GM20431 (cell line): ENCODE measurements around the gene CDYL.

Experiments used
- in situ Hi-C: fragments of 300-500 bp; cut with MseI, MboI; formaldehyde crosslinking; loops from one replicate; pipeline ENCODE4 v1.15.0; 2020; ENCODE audit warnings: low sequenced_read_pairs; ENCODE audit not compliant: unreplicated experiment

Gene CDYL

DNA sequence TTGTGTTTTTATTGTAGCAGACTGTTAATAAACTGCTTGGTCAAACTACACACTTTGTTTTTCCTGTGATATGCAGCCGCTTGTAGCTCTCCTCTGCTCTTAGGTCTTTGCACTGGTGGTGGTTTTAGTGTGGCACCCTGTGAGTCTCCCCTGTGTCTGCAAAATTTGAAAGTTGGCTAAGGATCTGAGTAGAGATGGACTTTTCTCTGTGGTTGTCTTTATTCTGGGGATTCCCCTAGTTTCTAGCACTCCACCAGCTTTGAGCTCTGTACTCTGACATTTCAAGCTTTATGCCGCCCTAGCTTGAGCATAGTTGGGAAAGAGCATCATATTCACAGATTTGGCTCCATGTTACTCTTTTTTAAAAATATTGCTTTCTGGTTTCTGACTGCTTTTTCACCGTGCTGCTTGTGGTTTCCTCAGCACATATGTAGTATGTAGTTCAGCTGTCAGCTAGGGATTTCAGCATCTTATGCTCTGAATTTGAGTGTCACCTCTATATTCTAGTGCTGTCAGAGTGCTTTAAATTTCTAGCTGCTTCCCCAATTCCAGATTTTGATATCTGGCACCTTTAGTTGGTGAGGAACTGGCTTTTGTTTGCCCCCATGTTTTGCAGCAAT, 25.4 kb downstream of the CDYL start:
- in situ Hi-C loops = no loop called here

DNA sequence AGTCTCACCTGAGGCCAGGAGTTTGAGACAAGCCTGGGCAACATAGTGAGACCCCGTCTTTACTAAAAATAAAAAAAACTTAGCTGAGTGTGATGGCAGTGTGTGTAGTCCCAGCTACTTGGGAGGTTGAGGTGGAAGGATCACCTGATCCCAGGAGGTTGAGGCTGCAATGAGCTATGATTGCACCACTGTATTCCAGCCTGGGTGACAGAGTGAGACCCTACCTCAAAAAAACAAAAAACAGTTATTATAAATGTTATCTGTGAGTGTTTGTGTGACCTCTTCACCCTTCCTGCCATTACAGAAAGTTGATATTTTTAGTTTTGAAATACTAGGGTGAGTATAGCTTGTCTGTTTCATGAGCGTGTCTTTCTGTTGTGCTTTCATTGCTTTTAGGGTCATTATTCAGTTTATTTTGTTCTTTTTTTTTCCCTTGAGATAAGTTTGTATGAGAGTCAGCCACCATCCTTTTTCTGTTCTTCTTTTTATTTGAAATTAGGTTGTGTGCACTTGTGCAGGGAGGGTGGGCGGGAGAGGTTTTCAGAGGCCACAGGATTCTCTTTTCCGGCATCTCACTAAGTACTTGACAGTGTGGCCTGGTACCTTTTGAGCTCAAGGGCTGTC, 26.2 kb downstream of the CDYL start:
- in situ Hi-C loops = no loop called here

DNA sequence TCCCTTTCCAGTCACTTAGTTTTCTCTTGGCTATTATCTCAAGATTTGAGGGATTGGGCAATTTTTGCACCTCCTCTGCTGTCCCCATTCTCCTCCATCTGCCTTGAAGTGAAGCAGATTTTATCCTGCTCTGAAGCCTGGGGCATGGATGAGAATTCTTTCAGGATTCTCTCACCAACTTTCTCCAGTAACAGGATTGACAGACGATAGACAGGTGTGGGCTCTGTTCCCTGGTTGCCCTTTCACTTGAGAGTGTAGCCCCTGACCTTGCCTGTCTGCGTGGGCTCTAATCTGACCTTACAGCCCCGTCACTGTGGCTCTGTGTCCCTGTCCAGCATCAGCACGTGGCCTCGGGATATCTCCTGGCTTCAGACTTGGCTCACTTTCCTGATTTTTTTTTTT, 27.1 kb downstream of the CDYL start:
- in situ Hi-C loops = no loop called here

DNA sequence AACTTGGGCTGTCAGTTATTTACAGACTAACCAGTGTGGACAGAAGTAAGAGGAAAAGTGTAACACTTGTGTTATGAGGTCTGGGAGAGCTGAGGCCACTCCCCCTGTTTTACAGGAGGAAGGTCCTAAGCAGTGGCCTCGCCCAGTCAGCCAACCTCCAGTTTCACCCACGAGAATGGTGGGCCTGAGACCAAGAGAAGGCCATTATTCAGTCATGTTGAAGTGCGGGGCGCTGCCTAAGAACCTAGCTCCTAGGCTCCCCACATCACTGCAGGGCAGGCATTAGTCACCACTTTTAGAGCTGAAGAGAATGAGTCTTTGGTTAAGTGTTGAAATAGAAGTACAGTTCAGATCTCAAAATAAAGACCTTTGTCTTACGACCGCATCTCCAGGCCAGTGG, 27.9 kb downstream of the CDYL start:
- in situ Hi-C loops = no loop called here

DNA sequence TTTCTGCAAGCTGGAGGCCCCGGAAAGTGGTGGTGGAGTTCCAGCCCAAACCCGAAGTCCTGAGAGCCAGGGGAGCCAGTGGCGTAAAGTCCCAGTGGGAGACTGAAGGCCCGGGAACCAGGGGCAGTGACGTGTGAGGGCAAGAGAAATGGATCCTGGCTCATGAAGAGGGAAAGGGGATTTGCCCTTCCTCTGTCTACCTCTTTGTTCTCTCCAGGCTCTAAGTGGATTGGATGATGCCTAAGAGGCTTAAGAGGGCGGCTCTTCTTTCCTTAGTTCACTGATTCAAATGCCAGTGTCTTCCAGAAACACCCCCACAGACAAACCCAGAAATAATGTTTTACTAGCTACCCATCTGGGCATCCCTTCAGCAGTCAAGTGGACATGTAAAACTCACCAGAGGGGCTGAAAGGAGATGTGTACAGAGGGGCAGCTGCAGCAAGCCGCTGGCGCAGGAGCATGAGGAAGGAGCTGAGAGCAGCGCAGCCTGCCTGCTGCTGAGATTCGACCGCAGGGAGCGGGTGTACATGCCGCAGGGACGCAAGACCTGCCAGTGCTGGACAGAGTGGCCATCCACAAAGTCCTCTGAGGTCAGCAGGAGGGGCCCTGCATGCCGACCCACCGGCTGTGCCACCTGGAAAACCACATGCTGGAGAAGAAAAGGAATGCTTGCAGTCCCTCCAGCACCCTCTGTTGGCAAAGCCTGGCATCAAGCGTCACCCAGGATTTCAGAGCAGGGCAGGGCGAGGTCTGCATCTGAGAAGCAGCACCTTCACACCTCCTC, 29.5 kb downstream of the CDYL start:
- in situ Hi-C loops = no loop called here

DNA sequence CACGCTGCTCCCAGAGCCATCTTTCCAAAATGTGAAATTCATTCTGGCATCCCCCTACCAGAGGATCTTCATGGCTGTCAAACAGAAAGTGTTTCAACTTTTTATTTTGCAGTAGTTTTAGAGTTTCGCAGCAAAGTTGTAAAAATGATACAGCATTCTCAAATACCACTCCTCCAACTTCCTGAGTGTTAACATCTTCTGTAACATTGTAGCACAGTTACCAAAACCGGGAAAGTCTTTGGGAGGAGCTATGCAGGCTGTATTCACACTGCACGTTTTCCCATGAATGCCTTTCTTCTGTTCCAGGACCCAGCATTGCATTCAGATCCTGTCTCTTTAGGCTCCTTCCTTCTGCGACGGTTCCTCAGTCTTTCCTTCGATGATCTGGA, 30.1 kb downstream of the CDYL start:
- in situ Hi-C loops = no loop called here

DNA sequence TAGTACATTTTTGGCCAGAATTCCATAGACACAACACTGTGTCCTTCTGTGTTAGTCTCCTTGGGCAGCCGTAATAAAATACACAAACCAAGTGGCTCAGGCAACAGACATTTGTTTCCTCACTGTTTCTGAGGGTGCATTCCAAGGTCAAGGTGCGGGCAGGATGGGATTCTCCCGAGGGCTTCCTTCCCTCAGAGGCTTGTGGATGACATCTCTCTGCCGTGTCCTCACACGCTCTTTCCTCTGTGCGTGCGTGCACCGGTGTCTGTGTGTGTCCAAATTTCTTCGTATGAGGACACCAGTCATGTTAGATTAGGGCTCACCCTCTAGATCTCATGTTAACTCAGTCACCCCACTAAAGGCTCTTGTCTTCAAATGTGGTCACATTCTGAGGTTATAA, 30.6 kb downstream of the CDYL start:
- in situ Hi-C loops = no loop called here

DNA sequence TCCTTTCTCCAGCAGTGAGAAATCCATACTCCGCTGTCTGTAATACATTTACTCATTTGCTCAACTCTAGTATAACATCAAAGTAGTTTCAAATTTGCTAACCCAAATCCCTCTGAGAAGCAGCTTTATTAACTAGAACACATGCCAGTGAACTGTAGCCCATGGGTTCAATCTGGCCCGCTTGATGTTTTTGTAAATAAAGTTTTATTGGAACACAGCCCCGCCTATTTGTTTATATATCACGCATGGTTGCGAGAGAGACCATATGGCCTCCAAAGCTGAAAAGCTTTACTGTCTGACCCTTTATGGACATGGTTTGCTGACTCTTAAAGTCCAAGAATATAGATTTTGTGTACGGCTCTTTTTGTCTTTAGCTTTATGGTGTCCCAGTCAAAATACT, 32.2 kb downstream of the CDYL start:
- in situ Hi-C loops = no loop called here

DNA sequence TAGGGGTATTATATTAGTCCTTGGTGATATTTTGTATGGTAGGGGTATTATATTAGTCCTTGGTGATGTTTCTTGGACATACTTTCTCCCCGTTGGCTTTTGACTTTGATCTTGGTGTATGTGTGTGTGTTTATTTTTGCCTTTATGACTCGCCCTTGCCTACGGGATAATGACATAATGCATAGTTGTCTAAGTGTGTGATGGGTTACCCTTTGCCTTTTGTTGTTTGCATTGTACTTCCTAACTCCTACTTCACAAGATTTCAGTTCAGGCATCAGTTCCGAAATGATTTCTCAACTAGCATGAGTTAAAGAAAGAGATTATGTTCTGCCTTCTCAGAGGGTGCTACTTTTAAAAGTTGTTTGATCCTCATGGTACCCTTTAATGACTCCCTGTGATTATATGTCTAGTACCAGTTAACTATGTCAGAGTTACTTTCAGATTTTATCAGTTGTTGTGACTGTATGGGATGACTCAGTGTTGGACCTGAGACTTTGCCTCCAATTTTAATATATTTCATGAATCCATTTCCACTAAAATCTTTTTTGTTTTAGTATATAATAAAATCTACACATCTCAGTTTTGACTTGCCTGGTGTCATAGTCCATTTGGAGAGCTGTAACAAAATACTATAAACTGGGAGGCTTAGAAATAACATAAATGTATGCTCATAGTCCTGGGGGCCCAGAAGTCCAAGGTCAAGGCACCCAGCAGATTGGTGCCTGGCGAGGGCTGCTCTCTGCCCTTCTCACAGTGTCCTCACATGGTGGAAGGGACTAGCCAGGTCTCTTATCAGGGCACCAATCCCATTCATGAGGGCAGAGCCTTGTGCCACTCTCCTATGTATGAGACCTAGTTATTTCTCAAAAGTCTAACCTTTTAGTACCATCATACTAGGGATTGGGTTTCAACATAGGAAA, 34.1 kb downstream of the CDYL start:
- in situ Hi-C loops = no loop called here

DNA sequence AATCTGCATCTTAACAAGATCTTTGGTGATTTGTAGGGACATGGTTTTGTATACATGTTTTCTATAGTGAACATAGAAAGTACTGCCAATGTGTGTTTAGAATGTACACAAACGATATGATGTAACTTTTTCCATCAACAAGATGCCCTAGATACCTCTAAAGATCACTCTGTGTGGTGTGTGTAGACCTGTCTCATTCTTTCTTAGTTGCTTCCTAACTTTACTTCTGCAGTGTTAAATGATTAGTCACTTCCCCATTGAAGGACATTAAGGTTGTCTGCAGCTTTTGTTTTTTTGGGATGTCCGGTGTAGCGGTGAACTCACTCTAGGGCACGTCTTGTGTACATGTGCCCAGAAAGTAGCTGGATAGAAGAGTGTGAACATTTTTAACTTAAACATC, 35.9 kb downstream of the CDYL start:
- in situ Hi-C loops = no loop called here

DNA sequence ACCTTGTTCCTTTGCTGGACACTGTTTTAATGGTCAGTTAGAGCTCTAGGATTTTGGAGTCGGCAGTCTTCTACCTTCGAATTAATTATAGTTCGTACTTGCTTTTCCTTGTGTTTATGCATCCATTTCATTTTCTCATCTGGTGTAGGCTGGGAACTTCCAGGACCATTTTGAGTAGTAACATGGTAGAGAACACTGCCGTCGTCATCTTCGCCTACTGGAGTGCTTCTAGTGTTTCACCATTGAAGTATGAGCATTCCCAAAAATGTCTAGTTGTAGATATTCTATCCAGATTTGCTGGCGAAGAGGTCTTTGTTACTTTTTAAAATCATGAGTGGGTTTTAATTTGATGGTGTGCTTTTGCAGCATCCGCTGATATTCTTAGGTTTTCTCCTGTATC, 36.9 kb downstream of the CDYL start:
- in situ Hi-C loops = no loop called here

DNA sequence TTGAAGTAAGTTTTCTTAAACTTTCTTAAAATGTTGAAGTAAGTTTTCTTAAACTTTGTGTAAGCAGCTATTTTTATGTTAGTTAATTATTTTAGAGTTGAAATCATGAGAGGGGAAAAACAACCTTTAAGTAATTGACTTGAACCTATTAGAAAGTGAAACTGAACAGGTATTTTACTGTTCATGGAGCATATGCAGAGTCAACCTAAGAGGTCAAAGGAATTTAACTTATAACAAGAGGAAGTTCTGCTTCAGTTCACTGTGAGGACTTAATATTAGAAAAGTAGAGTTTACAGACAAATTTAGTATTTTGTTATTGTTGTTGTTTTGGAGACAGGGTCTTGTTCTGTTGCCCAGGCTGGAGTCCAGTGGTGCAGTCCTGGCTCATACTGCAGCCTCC, 38.0 kb downstream of the CDYL start:
- in situ Hi-C loops = no loop called here

DNA sequence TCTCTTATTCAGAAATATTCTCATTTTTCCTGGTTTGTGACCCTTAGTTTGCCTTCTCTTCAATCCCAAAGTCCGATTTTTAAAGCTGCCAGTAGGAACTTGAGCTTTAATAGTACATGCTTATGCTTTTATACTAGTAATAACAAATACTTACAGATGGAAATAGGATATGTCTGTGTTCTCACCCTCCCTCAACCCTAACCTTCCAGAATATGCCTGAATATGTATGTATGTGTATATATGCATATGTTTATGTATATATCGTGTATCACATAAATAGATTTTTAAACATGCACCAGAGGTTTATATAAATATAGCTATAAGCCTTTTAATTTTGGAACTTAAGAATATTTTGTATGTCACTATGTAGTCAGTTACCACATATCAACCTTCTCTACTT, 38.8 kb downstream of the CDYL start:
- in situ Hi-C loops = no loop called here

DNA sequence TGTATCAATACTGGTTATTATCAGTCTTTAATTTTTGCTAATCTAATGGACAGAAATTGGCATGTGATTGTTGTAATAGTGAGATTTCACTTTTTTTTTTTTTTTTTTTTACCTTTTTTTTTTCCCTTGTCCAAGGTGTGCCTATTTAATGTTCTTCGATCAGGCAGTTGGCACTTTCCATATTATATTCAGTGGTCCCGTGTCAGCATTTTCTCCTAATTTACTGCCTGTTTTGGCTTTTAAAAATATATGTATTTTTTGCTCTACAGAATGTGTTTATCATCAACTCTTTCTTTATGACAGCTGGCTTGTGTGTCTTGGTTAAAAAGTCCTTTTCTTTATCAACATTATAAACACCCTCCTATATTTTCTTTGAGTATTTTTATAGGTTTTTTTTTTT, 39.4 kb downstream of the CDYL start:
- in situ Hi-C loops = no loop called here

DNA sequence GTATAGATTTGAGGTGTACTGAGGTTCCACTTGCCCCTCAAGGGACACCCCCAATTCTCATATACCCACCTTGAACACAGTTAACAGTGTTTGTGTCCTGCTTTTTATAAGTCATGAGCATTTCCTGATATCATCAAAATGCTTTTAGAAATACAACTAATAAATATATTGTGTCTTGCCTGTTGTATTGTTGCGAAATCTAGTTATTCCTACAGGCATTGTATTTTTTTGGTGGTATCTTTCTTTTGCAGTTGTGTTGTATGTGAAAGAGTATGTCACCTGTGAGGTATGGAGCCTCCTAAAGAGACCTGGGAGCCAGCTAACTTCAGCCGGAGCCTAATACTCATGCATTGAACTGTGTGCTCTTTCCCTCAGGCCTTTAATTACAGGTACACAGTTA, 40.7 kb downstream of the CDYL start:
- in situ Hi-C loops = no loop called here

DNA sequence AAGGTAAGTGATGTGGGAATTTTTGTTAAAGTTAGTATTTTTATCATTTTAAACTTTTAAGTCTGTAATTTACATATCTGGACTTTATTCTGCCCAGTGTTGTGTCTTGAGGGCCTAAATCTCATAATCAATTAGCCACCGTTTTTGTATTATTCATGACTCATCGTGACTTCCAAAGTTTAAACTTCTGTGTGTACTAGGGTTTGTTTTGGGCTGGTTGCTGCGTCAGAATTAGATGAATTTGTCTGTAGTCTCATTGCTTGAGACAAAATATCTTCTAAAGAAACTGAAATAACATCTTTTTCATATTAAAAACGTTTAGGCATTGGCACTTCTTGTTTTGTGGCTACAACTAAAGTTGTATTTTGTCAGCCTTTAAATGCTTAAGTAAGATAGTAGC, 41.3 kb downstream of the CDYL start:
- in situ Hi-C loops = no loop called here

DNA sequence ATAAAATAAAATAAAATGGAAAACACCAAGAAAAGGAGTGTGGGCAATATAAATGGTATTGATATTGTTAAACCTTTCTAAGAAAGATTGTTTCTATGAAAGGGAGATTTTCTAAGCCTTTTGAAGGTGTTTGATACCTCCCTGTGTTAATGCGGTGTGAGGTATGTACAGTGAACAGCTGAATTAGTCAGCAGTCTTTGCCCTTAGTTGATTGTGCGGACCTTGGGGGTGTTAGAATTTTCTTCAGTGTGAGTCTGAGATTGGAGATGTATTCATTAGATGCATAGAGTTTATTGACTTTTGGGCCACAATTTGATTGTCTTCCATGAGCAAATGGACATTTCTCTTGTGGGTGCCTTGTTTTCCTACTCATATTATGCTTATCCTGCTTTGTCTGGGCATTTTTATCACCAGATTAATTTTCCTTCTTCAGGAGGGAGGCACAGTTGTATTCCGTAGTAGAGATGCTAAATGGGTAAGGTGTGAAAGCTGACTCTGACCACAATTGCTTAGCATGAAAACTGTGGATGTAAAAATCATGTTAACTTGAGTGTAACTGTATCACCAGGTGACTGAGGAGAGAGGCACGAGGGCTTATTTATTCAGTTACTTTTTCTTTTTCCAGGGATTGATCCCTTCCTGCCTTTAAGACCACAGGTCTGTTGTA, 42.2 kb downstream of the CDYL start:
- in situ Hi-C loops = no loop called here

DNA sequence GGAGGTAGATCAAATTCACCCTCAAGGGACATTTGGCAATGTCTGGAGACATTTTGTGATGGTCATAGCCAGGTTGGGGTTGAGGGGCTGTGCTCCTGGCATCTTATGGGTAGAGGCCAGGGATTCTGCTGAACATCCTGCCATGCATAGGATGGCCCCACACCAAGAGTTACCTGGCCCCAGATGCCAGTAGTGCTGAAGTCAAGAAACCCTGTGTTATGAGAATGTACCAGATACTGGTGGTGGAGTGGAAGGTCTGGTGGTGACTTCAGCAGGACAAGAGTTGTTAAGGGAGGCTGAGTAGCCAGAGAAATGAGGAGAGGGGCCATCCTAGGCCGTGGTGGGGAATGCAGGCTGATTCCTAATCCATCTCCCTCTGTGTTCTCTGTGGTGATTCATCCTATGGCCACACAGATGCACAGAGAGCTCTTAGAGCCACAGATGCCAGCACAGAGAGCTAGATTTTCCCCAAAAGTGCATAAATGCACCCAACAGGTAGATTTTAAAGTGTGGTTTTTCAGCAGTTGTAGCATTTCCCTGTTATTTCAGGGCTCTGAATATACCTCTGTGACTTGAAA, 43.6 kb downstream of the CDYL start:
- in situ Hi-C loops = no loop called here

DNA sequence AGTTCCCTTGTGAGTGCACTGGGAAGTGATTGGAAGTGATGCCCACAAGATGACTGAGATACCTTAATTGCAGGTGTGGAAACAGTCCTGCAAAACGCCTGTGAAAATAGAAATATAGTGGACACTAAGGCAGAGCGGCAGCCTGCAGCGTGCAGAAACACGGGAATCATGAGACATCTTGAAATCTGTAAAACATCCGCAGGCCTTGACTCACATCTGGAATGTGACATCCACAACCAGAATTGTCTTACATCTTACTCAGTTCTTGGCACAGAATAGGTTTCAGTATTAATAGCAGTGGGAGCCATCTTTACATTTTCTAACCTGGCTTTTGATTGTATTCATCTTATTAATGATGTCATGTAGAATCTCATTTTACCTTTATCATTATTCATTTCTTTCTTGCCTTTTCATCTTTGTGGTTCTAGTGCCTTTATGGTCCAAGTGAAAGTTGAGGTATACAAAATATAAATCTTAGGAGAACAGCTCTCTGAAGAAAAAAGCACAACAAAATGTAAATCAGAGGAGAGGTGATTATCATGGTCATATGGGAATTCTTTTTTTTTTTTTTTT, 44.6 kb downstream of the CDYL start:
- in situ Hi-C loops = no loop called here
